Mammary epithelial cell (primary cell): ENCODE data around the gene COL4A2.

Experiments
- CTCF ChIP-seq, 2 donors: IDR thresholded peaks in 1 of 2; conservative IDR thresholded peaks in 1 of 2; 2 replicates each; pipeline ENCODE4 v1.5.1; 2011 to 2012; ENCODE audit warnings: inconsistent platforms in 2 of 2, low read length in 2 of 2, mild to moderate bottlenecking in 2 of 2, control low read depth in 1 of 2, low read depth in 1 of 2; ENCODE audit not compliant: insufficient read depth in 1 of 2; ENCODE audit errors: extremely low read depth in 1 of 2
- EZH2 ChIP-seq: IDR thresholded peaks from 2 replicates; pipeline ENCODE4 v1.6.1; 2012; ENCODE audit warnings: low read length, inconsistent platforms, borderline replicate concordance

- TF ChIP-seq CTCF (conservative IDR thresholded peaks at IDR 0.05 in 1 of 2, IDR thresholded peaks at IDR 0.05 in 1 of 2; ENCODE audit: extremely low read depth in 1 of 2, insufficient read depth in 1 of 2, low read depth in 1 of 2, low read length in 2 of 2) (no peak), EZH2 (no peak)
Measured at GRCh38 chr13:110285991-110286832, 20.9 kb upstream of the COL4A2 start.
